HEK293 (cell line): Measurements from ENCODE around the gene CREB5.

ENCODE experiments used
- CTCF ChIA-PET: fragments of 350-600 bp; formaldehyde crosslinking; extraction: SDS; loops from one replicate; lab custom pipeline; 2021; ENCODE audit warnings: antibody characterized with exemption; lab: Yijun Ruan, JAX
- POLR2A ChIA-PET: fragments of 300-600 bp; formaldehyde crosslinking; extraction: SDS; loops from one replicate; lab custom pipeline; 2020; ENCODE audit warnings: antibody characterized with exemption, inconsistent platforms; lab: Yijun Ruan, JAX
- H3K27ac ChIP-seq: fragments of 200-500 bp; sonication (Bioruptor generic); 2 replicates; pipeline ENCODE4 v1.5.1; 2014; ENCODE audit warnings: low read depth, low read length, control low read depth, inconsistent platforms; ENCODE audit errors: extremely low read depth
- H3K36me3 ChIP-seq, 2 experiments: fragments of 200-500 bp in 1 of 2; sonication (Bioruptor generic) in 1 of 2; 1 replicate in 1 of 2; 2 replicates in 1 of 2; pipeline ENCODE4 v1.5.1; 2014 to 2017; ENCODE audit warnings: inconsistent platforms in 2 of 2, low read length in 2 of 2; ENCODE audit not compliant: control insufficient read depth in 2 of 2, insufficient read depth in 1 of 2
- H3K4me1 ChIP-seq: fragments of 200-500 bp; sonication (Bioruptor generic); 2 replicates; pipeline ENCODE4 v1.5.1; 2014; ENCODE audit warnings: mild to moderate bottlenecking, low read length, inconsistent platforms; ENCODE audit not compliant: control insufficient read depth, insufficient read depth
- H3K4me3 ChIP-seq: 2 replicates; pipeline ENCODE4 v1.5.1; 2011; ENCODE audit warnings: low read depth, mild to moderate bottlenecking, control low read depth, low read length, moderate library complexity
- H3K9me3 ChIP-seq: fragments of 200-500 bp; sonication (Bioruptor generic); 2 replicates; pipeline ENCODE4 v1.5.1; 2014; ENCODE audit warnings: low read depth, low read length, inconsistent platforms; ENCODE audit not compliant: control insufficient read depth, insufficient read depth
- HOXA7 ChIP-seq: sonication (generic); formaldehyde crosslinking; IDR thresholded peaks from 2 replicates; pipeline ENCODE4 v1.8.1; 2022; ENCODE audit warnings: missing genetic modification reagents, borderline replicate concordance
- IKZF3 ChIP-seq: fragments of 450-650 bp; IDR thresholded peaks from 2 replicates; pipeline ENCODE4 v1.5.0; 2018; ENCODE audit warnings: missing biosample characterization, mild to moderate bottlenecking, missing genetic modification characterization, moderate library complexity
- KLF16 ChIP-seq: fragments of 450-650 bp; formaldehyde crosslinking; IDR thresholded peaks from 2 replicates; pipeline ENCODE4 v1.5.1; 2017; ENCODE audit warnings: missing biosample characterization, missing genetic modification characterization
- MZF1 ChIP-seq: fragments of 450-650 bp; formaldehyde crosslinking; IDR thresholded peaks from 2 replicates; pipeline ENCODE4 v1.5.1; 2017; ENCODE audit warnings: missing biosample characterization, missing genetic modification characterization, borderline replicate concordance
- SP7 ChIP-seq: fragments of 450-650 bp; formaldehyde crosslinking; IDR thresholded peaks from 2 replicates; pipeline ENCODE4 v1.5.1; 2016; ENCODE audit warnings: missing biosample characterization, missing genetic modification characterization
- ZBTB21 ChIP-seq: fragments of 450-650 bp; formaldehyde crosslinking; IDR thresholded peaks from 2 replicates; pipeline ENCODE4 v1.5.1; 2017; ENCODE audit warnings: missing biosample characterization, missing genetic modification characterization
- ZEB2 ChIP-seq: fragments of 450-650 bp; formaldehyde crosslinking; IDR thresholded peaks from 2 replicates; pipeline ENCODE4 v1.5.1; 2016; ENCODE audit warnings: missing biosample characterization, missing genetic modification characterization
- ZNF10 ChIP-seq: fragments of 450-650 bp; formaldehyde crosslinking; IDR thresholded peaks from 2 replicates; pipeline ENCODE4 v1.5.1; 2017; ENCODE audit warnings: missing biosample characterization, missing genetic modification characterization
- ZNF184 ChIP-seq: fragments of 450-650 bp; IDR thresholded peaks from 2 replicates; pipeline ENCODE4 v1.5.1; 2018; ENCODE audit warnings: missing biosample characterization, mild to moderate bottlenecking, missing genetic modification characterization
- ZNF2 ChIP-seq: fragments of 450-650 bp; formaldehyde crosslinking; IDR thresholded peaks from 2 replicates; pipeline ENCODE4 v1.5.1; 2016; ENCODE audit warnings: missing biosample characterization, missing genetic modification characterization
- ZNF214 ChIP-seq: fragments of 450-650 bp; formaldehyde crosslinking; IDR thresholded peaks from 2 replicates; pipeline ENCODE4 v1.5.1; 2017; ENCODE audit warnings: missing biosample characterization, mild to moderate bottlenecking, missing genetic modification characterization, borderline replicate concordance
- ZNF239 ChIP-seq: fragments of 450-650 bp; formaldehyde crosslinking; IDR thresholded peaks from 2 replicates; pipeline ENCODE4 v1.5.1; 2016; ENCODE audit warnings: missing biosample characterization, missing genetic modification characterization
- ZNF354C ChIP-seq: fragments of 450-650 bp; formaldehyde crosslinking; IDR thresholded peaks from 2 replicates; pipeline ENCODE4 v1.5.1; 2016; ENCODE audit warnings: missing biosample characterization, missing genetic modification characterization, low read depth, borderline replicate concordance
- ZNF48 ChIP-seq: fragments of 450-650 bp; formaldehyde crosslinking; IDR thresholded peaks from 2 replicates; pipeline ENCODE4 v1.5.1; 2016; ENCODE audit warnings: missing biosample characterization, missing genetic modification characterization
- ZNF521 ChIP-seq: fragments of 450-650 bp; formaldehyde crosslinking; IDR thresholded peaks from 2 replicates; pipeline ENCODE4 v1.5.1; 2017; ENCODE audit warnings: missing biosample characterization, mild to moderate bottlenecking, missing genetic modification characterization
- ZNF530 ChIP-seq: fragments of 450-650 bp; formaldehyde crosslinking; IDR thresholded peaks from 2 replicates; pipeline ENCODE4 v1.5.1; 2016; ENCODE audit warnings: low read depth, missing biosample characterization, missing genetic modification characterization
- ZNF585B ChIP-seq: fragments of 450-650 bp; formaldehyde crosslinking; IDR thresholded peaks from 2 replicates; pipeline ENCODE4 v1.5.1; 2016; ENCODE audit warnings: missing biosample characterization, missing genetic modification characterization
- ZNF596 ChIP-seq: fragments of 450-650 bp; IDR thresholded peaks from 2 replicates; pipeline ENCODE4 v1.5.0; 2018; ENCODE audit warnings: missing biosample characterization, mild to moderate bottlenecking, missing genetic modification characterization, moderate library complexity
- ZNF623 ChIP-seq: fragments of 450-650 bp; formaldehyde crosslinking; IDR thresholded peaks from 2 replicates; pipeline ENCODE4 v1.5.1; 2016; ENCODE audit warnings: missing biosample characterization, missing genetic modification characterization
- ZNF837 ChIP-seq: fragments of 450-650 bp; formaldehyde crosslinking; IDR thresholded peaks from 2 replicates; pipeline ENCODE4 v1.5.1; 2016; ENCODE audit warnings: missing biosample characterization, missing genetic modification characterization
- TF ChIP-seq, protein P1 (sequence below): fragments of 450-650 bp; formaldehyde crosslinking; IDR thresholded peaks from 2 replicates; pipeline ENCODE4 v1.5.1; 2017; ENCODE audit warnings: missing biosample characterization, missing genetic modification characterization
- TF ChIP-seq, protein P2 (sequence below): fragments of 450-650 bp; formaldehyde crosslinking; IDR thresholded peaks from 2 replicates; pipeline ENCODE4 v1.5.1; 2017; ENCODE audit warnings: missing biosample characterization, missing genetic modification characterization
- TF ChIP-seq, protein P3 (sequence below): fragments of 450-650 bp; formaldehyde crosslinking; IDR thresholded peaks from 2 replicates; pipeline ENCODE4 v1.5.1; 2016; ENCODE audit warnings: missing biosample characterization, missing genetic modification characterization
- TF ChIP-seq, protein P4 (sequence below): fragments of 450-650 bp; formaldehyde crosslinking; IDR thresholded peaks from 2 replicates; pipeline ENCODE4 v1.5.1; 2017; ENCODE audit warnings: missing biosample characterization, mild to moderate bottlenecking, missing genetic modification characterization, moderate library complexity

The CREB5 gene

DNA sequence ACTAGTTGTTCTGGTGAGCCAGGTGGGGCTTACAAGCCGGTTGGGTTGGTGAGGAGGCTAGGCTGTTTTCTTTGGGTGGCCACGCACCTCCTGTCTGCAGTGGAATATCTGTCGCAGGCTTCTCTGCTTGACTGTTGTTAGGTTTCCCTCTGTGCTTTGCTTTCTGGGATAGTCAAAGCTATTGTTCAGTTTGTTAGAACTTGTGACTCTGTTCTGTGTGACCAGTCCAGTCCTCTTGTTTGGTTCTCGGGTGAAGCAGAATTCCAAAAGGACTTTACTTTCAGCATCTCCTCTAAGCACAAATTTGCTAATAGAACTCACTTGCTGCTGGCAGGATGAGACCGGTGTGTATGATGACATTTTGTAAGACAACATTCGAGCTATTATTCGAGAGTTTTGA is 105.3 kb downstream of the CREB5 start:
- H3K4me3 ChIP-seq = no peak overlapping the region
- H3K4me1 ChIP-seq = peaks cover 12% of the 10 kb centered on the region
- no peak overlapping the region for H3K27ac ChIP-seq
- H3K36me3 ChIP-seq = no peaks in the 10 kb centered on the region
- no peaks in the 10 kb centered on the region for H3K9me3 ChIP-seq
- POLR2A ChIA-PET = no interaction called here
- TF ChIP-seq HOXA7 (CRISPR knock-in tag) = no peak
- no peak for TF ChIP-seq ZBTB21
- TF ChIP-seq ZNF48 (tag by site-specific recombination) = no peak
- TF ChIP-seq ZNF10 (tag by site-specific recombination) = no peak
- no peak for TF ChIP-seq ZNF214 (tag by site-specific recombination)
- TF ChIP-seq ZNF2 (tag by site-specific recombination) = no peak
- TF ChIP-seq ZNF354C (tag by site-specific recombination) = no peak
- CTCF ChIA-PET = no interaction called here

DNA sequence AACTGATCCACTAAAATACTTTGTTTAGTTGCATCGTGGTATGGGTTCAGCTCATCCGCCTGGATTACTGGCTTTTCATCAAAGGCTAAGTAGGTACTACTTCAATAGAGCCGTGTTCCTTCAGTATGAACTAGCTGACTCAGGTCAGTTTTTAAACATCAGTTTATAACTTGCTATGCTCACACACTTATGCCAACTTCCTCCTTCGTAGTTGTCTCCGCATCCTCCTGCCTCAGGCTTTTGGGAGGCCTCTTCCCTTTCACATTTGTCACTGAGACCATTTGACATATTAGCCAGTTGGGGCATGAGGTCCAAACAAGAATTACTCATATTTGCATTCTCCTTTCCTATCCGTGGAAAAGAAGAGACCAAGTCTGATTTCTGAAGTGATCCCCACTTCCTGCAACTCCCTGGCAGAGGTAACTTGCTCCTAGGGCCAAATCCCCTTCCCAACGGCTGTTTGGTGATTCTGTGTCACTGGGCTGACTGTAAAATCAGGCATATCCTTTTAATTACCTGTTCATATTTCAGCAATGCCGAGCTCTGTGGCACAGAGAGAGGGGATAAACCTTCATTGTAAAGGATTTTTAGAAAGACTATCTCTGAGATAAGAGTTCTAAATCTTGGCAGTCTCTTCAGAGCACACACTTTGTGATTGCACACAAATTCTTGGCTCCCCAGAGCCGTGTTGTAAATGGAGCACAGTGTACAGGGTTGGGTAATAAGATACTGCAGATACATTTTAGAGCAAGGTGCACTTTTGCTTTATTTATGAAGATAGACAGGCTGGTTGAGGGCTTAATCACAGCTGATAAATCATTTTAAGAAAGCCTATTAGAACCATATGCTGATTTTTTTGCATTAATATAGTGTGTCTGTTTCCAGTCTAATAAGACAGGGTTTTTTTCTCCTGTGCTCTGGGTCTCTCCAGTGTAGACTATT is 108.0 kb downstream of the CREB5 start:
- no peaks in the 10 kb centered on the region for H3K9me3 ChIP-seq
- H3K27ac ChIP-seq = peak overlapping the region; percentile 28; the same call in 1 of the 2 replicates
- CTCF ChIA-PET = no interaction called here
- peaks cover 12% of the 10 kb centered on the region for H3K4me1 ChIP-seq
- no peak overlapping the region for H3K4me3 ChIP-seq
- H3K36me3 ChIP-seq = no peaks in the 10 kb centered on the region
- POLR2A ChIA-PET = interaction anchor here (0.6 kb wide), 1 partner anchor 245 kb away, joined by 4 read pairs; no protein-coding TSS in a partner anchor
- TF ChIP-seq ZNF184 (tag by site-specific recombination) = no peak
- TF ChIP-seq ZNF521 (tag by site-specific recombination) = no peak
- no peak for TF ChIP-seq ZNF837 (tag by site-specific recombination)
- no peak for TF ChIP-seq IKZF3 (tag by site-specific recombination)
- TF ChIP-seq ZEB2 (tag by site-specific recombination) = no peak
- TF ChIP-seq ZNF239 (tag by site-specific recombination) = no peak
- no peak for TF ChIP-seq ZNF585B
- TF ChIP-seq, protein P1, sequence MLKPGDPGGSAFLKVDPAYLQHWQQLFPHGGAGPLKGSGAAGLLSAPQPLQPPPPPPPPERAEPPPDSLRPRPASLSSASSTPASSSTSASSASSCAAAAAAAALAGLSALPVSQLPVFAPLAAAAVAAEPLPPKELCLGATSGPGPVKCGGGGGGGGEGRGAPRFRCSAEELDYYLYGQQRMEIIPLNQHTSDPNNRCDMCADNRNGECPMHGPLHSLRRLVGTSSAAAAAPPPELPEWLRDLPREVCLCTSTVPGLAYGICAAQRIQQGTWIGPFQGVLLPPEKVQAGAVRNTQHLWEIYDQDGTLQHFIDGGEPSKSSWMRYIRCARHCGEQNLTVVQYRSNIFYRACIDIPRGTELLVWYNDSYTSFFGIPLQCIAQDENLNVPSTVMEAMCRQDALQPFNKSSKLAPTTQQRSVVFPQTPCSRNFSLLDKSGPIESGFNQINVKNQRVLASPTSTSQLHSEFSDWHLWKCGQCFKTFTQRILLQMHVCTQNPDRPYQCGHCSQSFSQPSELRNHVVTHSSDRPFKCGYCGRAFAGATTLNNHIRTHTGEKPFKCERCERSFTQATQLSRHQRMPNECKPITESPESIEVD (tag by site-specific recombination) = no peak
- TF ChIP-seq, protein P2, sequence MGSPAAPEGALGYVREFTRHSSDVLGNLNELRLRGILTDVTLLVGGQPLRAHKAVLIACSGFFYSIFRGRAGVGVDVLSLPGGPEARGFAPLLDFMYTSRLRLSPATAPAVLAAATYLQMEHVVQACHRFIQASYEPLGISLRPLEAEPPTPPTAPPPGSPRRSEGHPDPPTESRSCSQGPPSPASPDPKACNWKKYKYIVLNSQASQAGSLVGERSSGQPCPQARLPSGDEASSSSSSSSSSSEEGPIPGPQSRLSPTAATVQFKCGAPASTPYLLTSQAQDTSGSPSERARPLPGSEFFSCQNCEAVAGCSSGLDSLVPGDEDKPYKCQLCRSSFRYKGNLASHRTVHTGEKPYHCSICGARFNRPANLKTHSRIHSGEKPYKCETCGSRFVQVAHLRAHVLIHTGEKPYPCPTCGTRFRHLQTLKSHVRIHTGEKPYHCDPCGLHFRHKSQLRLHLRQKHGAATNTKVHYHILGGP (tag by site-specific recombination) = no peak
- TF ChIP-seq, protein P3, sequence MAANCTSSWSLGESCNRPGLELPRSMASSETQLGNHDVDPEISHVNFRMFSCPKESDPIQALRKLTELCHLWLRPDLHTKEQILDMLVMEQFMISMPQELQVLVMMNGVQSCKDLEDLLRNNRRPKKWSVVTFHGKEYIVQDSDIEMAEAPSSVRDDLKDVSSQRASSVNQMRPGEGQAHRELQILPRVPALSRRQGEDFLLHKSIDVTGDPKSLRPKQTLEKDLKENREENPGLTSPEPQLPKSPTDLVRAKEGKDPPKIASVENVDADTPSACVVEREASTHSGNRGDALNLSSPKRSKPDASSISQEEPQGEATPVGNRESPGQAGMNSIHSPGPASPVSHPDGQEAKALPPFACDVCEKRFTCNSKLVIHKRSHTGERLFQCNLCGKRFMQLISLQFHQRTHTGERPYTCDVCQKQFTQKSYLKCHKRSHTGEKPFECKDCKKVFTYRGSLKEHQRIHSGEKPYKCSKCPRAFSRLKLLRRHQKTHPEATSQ (tag by site-specific recombination) = no peak
- TF ChIP-seq SP7 (tag by site-specific recombination) = peak; percentile 45; the same call in 1 of the 2 replicates
- TF ChIP-seq ZNF623 (tag by site-specific recombination) = no peak
- TF ChIP-seq, protein P4, sequence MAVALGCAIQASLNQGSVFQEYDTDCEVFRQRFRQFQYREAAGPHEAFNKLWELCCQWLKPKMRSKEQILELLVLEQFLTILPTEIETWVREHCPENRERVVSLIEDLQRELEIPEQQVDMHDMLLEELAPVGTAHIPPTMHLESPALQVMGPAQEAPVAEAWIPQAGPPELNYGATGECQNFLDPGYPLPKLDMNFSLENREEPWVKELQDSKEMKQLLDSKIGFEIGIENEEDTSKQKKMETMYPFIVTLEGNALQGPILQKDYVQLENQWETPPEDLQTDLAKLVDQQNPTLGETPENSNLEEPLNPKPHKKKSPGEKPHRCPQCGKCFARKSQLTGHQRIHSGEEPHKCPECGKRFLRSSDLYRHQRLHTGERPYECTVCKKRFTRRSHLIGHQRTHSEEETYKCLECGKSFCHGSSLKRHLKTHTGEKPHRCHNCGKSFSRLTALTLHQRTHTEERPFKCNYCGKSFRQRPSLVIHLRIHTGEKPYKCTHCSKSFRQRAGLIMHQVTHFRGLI (tag by site-specific recombination) = no peak
- no peak for TF ChIP-seq KLF16
- TF ChIP-seq ZNF530 (tag by site-specific recombination) = no peak
- peak; percentile 92; the same call in 1 of the 2 replicates for TF ChIP-seq MZF1
- no peak for TF ChIP-seq ZNF596
- TF ChIP-seq, all 188 proteins: peak for 2
